ENCODE results near the gene FKBP1A. TPM values are rescaled to one million over a fixed set of nuclear protein-coding genes. Genes with fewer than 3 reads are reported as not detected.

Gene FKBP1A
- total RNA-seq, 2 donors from 2014 or later: 69.9 to 184 TPM

DNA sequence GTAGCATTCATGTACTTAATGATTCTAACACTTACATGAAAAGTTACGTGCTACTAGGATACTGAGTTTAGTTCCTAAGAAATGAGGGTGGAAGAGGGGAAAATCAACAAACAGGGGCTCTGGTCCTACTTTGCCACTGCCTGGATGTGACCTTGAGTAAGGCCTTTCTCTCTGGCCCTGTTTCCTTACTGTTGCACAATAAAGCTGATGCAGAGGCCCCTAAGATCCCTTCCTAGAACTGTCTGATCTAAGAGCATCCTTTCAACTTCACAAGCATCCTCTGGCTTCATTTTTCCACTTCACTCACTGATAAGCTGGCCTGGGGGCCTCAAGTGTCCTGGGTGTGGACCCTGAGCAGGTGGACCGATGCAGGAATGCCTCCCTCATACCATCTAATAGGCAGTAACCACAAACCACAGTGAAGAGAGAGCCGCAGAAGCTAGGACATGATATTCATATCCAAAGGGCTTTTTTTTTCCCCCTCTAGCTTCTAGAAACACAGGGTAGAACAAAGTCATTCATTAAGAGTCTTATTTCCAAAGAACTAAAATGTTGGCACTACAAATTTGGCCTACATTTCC lies 21.6 kb downstream of the FKBP1A start:
- Histone ChIP-seq H3K36me3 (peaks cover 3% of the 10 kb centered on the region), H3K4me1 (ENCODE audit: control insufficient read depth in 1 of 2, low read depth in 2 of 2) (peaks cover 36 to 51% of the 10 kb centered on the region in 2 donors)
- no peak for ATAC-seq (ENCODE audit: insufficient number of reproducible peaks, low FRiP score, low read depth)

DNA sequence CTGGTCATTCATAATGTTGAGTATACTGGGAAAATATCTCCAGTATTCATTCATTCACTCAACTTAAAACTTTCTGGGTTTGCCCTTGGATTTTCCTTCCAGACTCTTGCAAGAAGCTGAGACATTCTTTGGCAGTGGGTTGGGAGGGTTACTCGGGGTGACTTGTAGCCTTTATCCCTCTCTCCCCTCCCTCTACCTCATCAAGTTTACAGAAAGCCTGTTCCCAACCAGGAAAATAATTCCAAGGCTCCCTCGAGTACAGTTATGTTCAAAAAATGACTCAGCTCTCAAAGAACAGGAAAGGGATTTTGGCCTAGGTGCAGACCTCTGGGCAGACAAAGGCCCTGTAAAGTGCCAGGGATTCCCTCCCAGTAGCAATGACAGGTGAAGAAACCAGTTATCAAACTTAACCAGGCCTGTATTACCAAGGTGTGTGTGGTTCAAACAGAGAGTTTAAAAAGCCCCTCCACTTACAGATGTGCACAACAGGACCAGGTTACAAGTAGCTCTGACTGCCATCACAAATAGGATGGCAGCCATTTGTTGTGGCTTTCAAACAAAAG lies 22.2 kb downstream of the FKBP1A start:
- peak; percentile 82 for ATAC-seq (ENCODE audit: insufficient number of reproducible peaks, low FRiP score, low read depth)
- Histone ChIP-seq H3K4me1 (ENCODE audit: control insufficient read depth in 1 of 2, low read depth in 2 of 2) (peaks cover 30 to 44% of the 10 kb centered on the region in 2 donors), H3K9me3 (no peaks in the 10 kb centered on the region), H3K4me3 (no peak overlapping the region), H3K36me3 (peaks cover 3% of the 10 kb centered on the region), H3K27me3 (replicated peaks; ENCODE audit: insufficient read depth) (no peaks in the 10 kb centered on the region), H3K27ac (peak overlapping the region in 1 of 2 donors; percentile 40)
- DNase-seq (ENCODE audit: low spot score): no peak
- TF ChIP-seq, protein P1, sequence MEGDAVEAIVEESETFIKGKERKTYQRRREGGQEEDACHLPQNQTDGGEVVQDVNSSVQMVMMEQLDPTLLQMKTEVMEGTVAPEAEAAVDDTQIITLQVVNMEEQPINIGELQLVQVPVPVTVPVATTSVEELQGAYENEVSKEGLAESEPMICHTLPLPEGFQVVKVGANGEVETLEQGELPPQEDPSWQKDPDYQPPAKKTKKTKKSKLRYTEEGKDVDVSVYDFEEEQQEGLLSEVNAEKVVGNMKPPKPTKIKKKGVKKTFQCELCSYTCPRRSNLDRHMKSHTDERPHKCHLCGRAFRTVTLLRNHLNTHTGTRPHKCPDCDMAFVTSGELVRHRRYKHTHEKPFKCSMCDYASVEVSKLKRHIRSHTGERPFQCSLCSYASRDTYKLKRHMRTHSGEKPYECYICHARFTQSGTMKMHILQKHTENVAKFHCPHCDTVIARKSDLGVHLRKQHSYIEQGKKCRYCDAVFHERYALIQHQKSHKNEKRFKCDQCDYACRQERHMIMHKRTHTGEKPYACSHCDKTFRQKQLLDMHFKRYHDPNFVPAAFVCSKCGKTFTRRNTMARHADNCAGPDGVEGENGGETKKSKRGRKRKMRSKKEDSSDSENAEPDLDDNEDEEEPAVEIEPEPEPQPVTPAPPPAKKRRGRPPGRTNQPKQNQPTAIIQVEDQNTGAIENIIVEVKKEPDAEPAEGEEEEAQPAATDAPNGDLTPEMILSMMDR (IDR thresholded peaks at IDR 0.05): no peak

More for the DNA sequence above, 21.6 kb downstream of the FKBP1A start:
- no peak for DNase-seq (ENCODE audit: low spot score)
- Histone ChIP-seq H3K27ac (peak overlapping the region in 1 of 2 donors; percentile 40), H3K4me3 (no peak overlapping the region), H3K27me3 (replicated peaks; ENCODE audit: insufficient read depth) (no peaks in the 10 kb centered on the region), H3K9me3 (no peaks in the 10 kb centered on the region)
- TF ChIP-seq, protein P1 (IDR thresholded peaks at IDR 0.05): no peak

DNA sequence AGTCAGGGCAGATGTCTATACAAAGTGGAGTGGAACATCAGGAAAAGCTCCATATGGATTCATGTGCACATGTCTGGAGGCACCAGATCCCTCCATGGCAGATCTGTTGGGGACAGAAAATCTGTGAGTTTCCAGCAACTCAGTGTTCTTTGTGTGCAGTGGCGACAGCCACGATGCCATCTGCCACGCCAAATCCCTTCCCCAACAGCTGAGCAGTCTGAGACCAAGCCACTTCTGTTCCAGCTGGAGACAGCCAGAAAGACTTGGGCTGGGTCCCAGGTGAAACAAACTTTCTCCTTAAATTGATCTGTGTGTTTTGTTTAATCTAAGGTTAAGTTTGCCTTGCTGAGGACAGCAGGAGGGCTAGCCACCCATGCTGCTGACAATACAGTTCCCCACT lies 22.9 kb downstream of the FKBP1A start:
- Histone ChIP-seq H3K4me1 (ENCODE audit: control insufficient read depth in 1 of 2, low read depth in 2 of 2) (peaks cover 23 to 38% of the 10 kb centered on the region in 2 donors), H3K4me3 (no peak overlapping the region), H3K27ac (peak overlapping the region in 1 of 2 donors; percentile 34), H3K27me3 (replicated peaks; ENCODE audit: insufficient read depth) (no peaks in the 10 kb centered on the region), H3K9me3 (no peaks in the 10 kb centered on the region), H3K36me3 (peaks cover 3% of the 10 kb centered on the region)
- TF ChIP-seq, protein P1 (IDR thresholded peaks at IDR 0.05): no peak
- no peak for DNase-seq (ENCODE audit: low spot score)
- ATAC-seq (ENCODE audit: insufficient number of reproducible peaks, low FRiP score, low read depth): no peak

DNA sequence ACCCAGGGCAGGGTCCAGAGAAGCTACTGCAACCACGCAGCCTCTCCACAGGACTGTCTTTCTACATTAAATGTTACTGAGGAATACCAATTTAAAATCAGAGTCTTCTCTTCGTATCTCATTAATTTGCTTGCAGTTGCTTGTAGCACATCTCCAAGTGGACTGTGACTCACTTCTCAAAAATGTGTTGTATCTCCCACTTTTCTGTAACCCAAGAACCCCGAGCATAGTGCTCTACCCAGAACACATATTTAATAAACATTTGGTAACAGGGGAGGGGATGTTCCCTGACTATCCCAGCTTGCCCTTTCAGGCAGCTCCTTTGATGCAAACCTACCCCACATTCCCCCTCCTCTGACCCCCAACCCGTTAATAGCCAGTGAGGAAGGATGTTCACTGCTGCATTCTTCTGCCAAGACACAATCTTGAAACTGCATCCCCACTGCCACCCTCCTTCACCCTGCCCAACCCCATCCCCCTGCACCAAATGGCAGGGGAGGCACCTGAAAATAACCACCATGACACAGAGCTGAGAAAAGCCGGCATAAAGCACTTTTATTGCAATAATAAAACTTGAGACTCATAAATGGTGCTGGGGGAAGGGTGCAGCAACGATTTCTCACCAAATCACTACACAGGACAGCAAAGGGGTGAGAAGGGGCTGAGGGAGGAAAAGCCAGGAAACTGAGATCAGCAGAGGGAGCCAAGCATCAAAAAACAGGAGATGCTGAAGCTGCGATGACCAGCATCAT lies 24.2 kb downstream of the FKBP1A start:
- TF ChIP-seq, protein P1 (IDR thresholded peaks at IDR 0.05): no peak
- peaks cover 3% of the 10 kb centered on the region for H3K36me3 ChIP-seq
- DNase-seq (ENCODE audit: low spot score): no peak

DNA sequence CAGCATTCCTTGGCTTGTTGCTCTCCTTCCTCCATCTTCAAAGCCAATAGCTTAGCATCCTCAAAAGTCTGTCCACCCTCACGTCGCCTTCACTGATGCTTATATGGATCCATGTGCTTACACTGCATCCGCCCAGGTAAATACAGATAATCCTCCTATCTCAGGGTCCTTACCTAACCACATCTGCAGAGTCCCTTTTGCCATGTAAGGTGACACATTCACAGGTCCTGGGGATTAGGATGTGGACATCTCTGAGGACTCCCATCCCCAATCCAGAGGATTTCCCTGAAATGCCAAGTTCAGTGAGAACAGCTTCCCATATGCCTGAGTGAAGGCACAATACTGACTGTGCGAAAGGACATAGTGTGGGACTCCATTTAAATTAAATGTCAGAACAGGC lies 25.4 kb downstream of the FKBP1A start:
- H3K4me1 ChIP-seq (ENCODE audit: control insufficient read depth in 1 of 2, low read depth in 2 of 2): peaks cover 9 to 19% of the 10 kb centered on the region in 2 donors
- no peak overlapping the region for H3K4me3 ChIP-seq
- no peaks in the 10 kb centered on the region for H3K9me3 ChIP-seq
- H3K36me3 ChIP-seq: peaks cover 3% of the 10 kb centered on the region
- no peak overlapping the region for H3K27ac ChIP-seq
- TF ChIP-seq, protein P1 (IDR thresholded peaks at IDR 0.05): no peak
- DNase-seq (ENCODE audit: low spot score) (no peak), ATAC-seq (ENCODE audit: insufficient number of reproducible peaks, low FRiP score, low read depth) (no peak)
- H3K27me3 ChIP-seq (replicated peaks; ENCODE audit: insufficient read depth): no peaks in the 10 kb centered on the region

More for the DNA sequence above, 24.2 kb downstream of the FKBP1A start:
- no peaks in the 10 kb centered on the region for H3K9me3 ChIP-seq
- peaks cover 11 to 24% of the 10 kb centered on the region in 2 donors for H3K4me1 ChIP-seq (ENCODE audit: control insufficient read depth in 1 of 2, low read depth in 2 of 2)
- H3K27me3 ChIP-seq (replicated peaks; ENCODE audit: insufficient read depth): no peaks in the 10 kb centered on the region
- H3K27ac ChIP-seq: no peak overlapping the region
- no peak for ATAC-seq (ENCODE audit: insufficient number of reproducible peaks, low FRiP score, low read depth)
- no peak overlapping the region for H3K4me3 ChIP-seq
